Stomach (tissue), 4 donors: ENCODE data around the gene TMEM179.

ENCODE experiments used
- CTCF ChIP-seq, 7 experiments: fragments of 450-650 bp in 4 of 7; fragments of 200-600 bp in 3 of 7; sonication (generic) in 3 of 7; IDR thresholded peaks; one replicate each; pipeline ENCODE4 v1.5.1; 2016 to 2019; ENCODE audit warnings: antibody characterized with exemption in 7 of 7, control low read depth in 2 of 7, mild to moderate bottlenecking in 1 of 7
- EP300 ChIP-seq: sonication (generic); formaldehyde crosslinking; IDR thresholded peaks from one replicate; pipeline ENCODE4 v1.6.1; 2017; ENCODE audit warnings: antibody characterized with exemption
- POLR2A ChIP-seq, 4 donors: fragments of 450-650 bp; IDR thresholded peaks; one replicate each; pipeline ENCODE4 v1.6.1; 2016; ENCODE audit warnings: antibody characterized with exemption in 4 of 4, control low read depth in 2 of 4, mild to moderate bottlenecking in 1 of 4, moderate library complexity in 1 of 4
- POLR2AphosphoS5 ChIP-seq, 3 donors: sonication (generic); formaldehyde crosslinking; IDR thresholded peaks; one replicate each; pipeline ENCODE4 v1.6.1; 2016; ENCODE audit warnings: antibody characterized with exemption in 3 of 3

GRCh38 chr14:104589338-104590195 lies 15.0 kb downstream of the TMEM179 start:
- no peak for TF ChIP-seq CTCF (IDR thresholded peaks at IDR 0.05)
- no peak for TF ChIP-seq POLR2AphosphoS5 (IDR thresholded peaks at IDR 0.05)
- no peak for TF ChIP-seq POLR2A (IDR thresholded peaks at IDR 0.05)
- no peak for TF ChIP-seq EP300
